H1 (cell line): Measurements from ENCODE around the gene CADM2. TPM values are rescaled to one million over a fixed set of nuclear protein-coding genes. Genes with fewer than 3 reads are reported as not detected.

Experiments
- BCL11A ChIP-seq, 2 experiments: IDR thresholded peaks; one replicate each; pipeline ENCODE4 v1.6.1; 2011; ENCODE audit warnings: low read depth in 2 of 2, low read length in 2 of 2, mild to moderate bottlenecking in 2 of 2
- CBX5 ChIP-seq: fragments of 300-800, 300-1000 bp; sonication (generic); IDR thresholded peaks from 2 replicates; pipeline ENCODE4 v1.7.1; 2016; ENCODE audit warnings: antibody characterized with exemption, low read length, low read depth
- CHD1 ChIP-seq: IDR thresholded peaks from 2 replicates; pipeline ENCODE4 v1.6.1; 2012; ENCODE audit warnings: low read depth, low read length, improper control_type of control experiment
- CREB1 ChIP-seq: IDR thresholded peaks from 2 replicates; pipeline ENCODE4 v1.6.1; 2012; ENCODE audit warnings: inconsistent platforms
- FOSL1 ChIP-seq: IDR thresholded peaks from 2 replicates; pipeline ENCODE4 v1.6.1; 2011; ENCODE audit warnings: mild to moderate bottlenecking, low read depth, low read length, moderate library complexity; ENCODE audit not compliant: insufficient read depth
- GABPA ChIP-seq: IDR thresholded peaks from 2 replicates; pipeline ENCODE4 v1.6.1; 2011; ENCODE audit warnings: mild to moderate bottlenecking, low read length, moderate library complexity, borderline replicate concordance; ENCODE audit not compliant: insufficient read depth
- KDM5A ChIP-seq: fragments of 200-600 bp; IDR thresholded peaks from 2 replicates; pipeline ENCODE4 v1.7.1; 2012; ENCODE audit warnings: mild to moderate bottlenecking, low read length, inconsistent platforms, mixed read lengths
- SP4 ChIP-seq: IDR thresholded peaks from 2 replicates; pipeline ENCODE4 v1.6.1; 2012; ENCODE audit warnings: low read length, inconsistent platforms
- TAF7 ChIP-seq: optimal IDR thresholded peaks from 2 replicates; pipeline ENCODE3; 2011; ENCODE audit warnings: low read depth, mild to moderate bottlenecking, inconsistent platforms, low read length, moderate library complexity, borderline replicate concordance
- polyA plus RNA-seq, 7 experiments: library from polyadenylated mRNA; depleted of rRNA in 3 of 7; stranded (reverse) in 5 of 7; unstranded in 2 of 7; fragments of >200 nt in 5 of 7; fragments of 200-250 nt in 2 of 7; gene quantifications; 1 replicate in 5 of 7; 2 replicates in 1 of 7; 4 replicates in 1 of 7; pipeline versions ENCODE4 v1.2.1 to v1.2.3, GENCODE V29; 2011 to 2013; ENCODE audit warnings: missing spikeins in 2 of 7, mixed read lengths in 2 of 7
- total RNA-seq: library from RNA; stranded (reverse); fragmentation: NEBNext Ultra II Directional; extraction: Animal tissue kit (Norgen Biotek cat#: 25700); gene quantifications from 2 replicates; pipeline ENCODE4 v1.2.1, GENCODE V29; 2021
- TF ChIP-seq, protein P1 (sequence below): fragments of 300-600 bp; sonication (generic); IDR thresholded peaks from 2 replicates; pipeline ENCODE4 v1.7.1; 2012; ENCODE audit warnings: low read length, moderate library complexity, mild to moderate bottlenecking, inconsistent platforms; ENCODE audit not compliant: insufficient replicate concordance
- TF ChIP-seq, protein P2 (sequence below): IDR thresholded peaks from 2 replicates; pipeline ENCODE4 v1.6.1; 2012; ENCODE audit warnings: inconsistent platforms

CADM2 gene
- total and polyA plus RNA-seq, 2 of the 8 experiments (the other 6 are each of a cell fraction or from before 2014, with no cell fraction given): 14.9 to 20.9 TPM

DNA sequence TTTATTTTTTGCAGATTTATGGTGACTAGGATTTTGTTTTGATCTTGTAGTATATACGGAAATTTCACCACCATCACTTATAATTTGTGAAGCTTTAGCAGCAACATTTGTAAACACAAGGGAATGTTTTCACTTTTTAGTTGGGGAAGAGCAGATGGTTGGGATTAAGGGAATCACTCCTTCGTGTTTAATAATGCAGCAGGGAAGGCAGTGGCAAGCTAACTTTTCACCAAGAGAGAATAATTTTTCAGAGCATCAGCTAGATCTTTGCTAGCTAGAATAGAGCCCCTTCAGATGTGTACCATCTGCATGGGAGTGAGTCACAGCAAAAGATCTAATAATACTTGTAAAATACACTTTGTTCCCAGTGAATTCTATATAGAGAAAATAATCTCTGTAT lies 632.7 kb downstream of the CADM2 start (continued):
- TF ChIP-seq, protein P1, sequence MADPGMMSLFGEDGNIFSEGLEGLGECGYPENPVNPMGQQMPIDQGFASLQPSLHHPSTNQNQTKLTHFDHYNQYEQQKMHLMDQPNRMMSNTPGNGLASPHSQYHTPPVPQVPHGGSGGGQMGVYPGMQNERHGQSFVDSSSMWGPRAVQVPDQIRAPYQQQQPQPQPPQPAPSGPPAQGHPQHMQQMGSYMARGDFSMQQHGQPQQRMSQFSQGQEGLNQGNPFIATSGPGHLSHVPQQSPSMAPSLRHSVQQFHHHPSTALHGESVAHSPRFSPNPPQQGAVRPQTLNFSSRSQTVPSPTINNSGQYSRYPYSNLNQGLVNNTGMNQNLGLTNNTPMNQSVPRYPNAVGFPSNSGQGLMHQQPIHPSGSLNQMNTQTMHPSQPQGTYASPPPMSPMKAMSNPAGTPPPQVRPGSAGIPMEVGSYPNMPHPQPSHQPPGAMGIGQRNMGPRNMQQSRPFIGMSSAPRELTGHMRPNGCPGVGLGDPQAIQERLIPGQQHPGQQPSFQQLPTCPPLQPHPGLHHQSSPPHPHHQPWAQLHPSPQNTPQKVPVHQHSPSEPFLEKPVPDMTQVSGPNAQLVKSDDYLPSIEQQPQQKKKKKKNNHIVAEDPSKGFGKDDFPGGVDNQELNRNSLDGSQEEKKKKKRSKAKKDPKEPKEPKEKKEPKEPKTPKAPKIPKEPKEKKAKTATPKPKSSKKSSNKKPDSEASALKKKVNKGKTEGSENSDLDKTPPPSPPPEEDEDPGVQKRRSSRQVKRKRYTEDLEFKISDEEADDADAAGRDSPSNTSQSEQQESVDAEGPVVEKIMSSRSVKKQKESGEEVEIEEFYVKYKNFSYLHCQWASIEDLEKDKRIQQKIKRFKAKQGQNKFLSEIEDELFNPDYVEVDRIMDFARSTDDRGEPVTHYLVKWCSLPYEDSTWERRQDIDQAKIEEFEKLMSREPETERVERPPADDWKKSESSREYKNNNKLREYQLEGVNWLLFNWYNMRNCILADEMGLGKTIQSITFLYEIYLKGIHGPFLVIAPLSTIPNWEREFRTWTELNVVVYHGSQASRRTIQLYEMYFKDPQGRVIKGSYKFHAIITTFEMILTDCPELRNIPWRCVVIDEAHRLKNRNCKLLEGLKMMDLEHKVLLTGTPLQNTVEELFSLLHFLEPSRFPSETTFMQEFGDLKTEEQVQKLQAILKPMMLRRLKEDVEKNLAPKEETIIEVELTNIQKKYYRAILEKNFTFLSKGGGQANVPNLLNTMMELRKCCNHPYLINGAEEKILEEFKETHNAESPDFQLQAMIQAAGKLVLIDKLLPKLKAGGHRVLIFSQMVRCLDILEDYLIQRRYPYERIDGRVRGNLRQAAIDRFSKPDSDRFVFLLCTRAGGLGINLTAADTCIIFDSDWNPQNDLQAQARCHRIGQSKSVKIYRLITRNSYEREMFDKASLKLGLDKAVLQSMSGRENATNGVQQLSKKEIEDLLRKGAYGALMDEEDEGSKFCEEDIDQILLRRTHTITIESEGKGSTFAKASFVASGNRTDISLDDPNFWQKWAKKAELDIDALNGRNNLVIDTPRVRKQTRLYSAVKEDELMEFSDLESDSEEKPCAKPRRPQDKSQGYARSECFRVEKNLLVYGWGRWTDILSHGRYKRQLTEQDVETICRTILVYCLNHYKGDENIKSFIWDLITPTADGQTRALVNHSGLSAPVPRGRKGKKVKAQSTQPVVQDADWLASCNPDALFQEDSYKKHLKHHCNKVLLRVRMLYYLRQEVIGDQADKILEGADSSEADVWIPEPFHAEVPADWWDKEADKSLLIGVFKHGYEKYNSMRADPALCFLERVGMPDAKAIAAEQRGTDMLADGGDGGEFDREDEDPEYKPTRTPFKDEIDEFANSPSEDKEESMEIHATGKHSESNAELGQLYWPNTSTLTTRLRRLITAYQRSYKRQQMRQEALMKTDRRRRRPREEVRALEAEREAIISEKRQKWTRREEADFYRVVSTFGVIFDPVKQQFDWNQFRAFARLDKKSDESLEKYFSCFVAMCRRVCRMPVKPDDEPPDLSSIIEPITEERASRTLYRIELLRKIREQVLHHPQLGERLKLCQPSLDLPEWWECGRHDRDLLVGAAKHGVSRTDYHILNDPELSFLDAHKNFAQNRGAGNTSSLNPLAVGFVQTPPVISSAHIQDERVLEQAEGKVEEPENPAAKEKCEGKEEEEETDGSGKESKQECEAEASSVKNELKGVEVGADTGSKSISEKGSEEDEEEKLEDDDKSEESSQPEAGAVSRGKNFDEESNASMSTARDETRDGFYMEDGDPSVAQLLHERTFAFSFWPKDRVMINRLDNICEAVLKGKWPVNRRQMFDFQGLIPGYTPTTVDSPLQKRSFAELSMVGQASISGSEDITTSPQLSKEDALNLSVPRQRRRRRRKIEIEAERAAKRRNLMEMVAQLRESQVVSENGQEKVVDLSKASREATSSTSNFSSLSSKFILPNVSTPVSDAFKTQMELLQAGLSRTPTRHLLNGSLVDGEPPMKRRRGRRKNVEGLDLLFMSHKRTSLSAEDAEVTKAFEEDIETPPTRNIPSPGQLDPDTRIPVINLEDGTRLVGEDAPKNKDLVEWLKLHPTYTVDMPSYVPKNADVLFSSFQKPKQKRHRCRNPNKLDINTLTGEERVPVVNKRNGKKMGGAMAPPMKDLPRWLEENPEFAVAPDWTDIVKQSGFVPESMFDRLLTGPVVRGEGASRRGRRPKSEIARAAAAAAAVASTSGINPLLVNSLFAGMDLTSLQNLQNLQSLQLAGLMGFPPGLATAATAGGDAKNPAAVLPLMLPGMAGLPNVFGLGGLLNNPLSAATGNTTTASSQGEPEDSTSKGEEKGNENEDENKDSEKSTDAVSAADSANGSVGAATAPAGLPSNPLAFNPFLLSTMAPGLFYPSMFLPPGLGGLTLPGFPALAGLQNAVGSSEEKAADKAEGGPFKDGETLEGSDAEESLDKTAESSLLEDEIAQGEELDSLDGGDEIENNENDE: no peak
- TF ChIP-seq CREB1 (no peak), CHD1 (no peak), CBX5 (no peak), SP4 (no peak), BCL11A (IDR thresholded peaks at IDR 0.05; ENCODE audit: low read depth in 2 of 2, low read length in 2 of 2) (no peak), FOSL1 (no peak), TAF7 (no peak), GABPA (no peak), KDM5A (no peak)
- TF ChIP-seq, protein P2, sequence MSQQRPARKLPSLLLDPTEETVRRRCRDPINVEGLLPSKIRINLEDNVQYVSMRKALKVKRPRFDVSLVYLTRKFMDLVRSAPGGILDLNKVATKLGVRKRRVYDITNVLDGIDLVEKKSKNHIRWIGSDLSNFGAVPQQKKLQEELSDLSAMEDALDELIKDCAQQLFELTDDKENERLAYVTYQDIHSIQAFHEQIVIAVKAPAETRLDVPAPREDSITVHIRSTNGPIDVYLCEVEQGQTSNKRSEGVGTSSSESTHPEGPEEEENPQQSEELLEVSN: no peak
